HS-5 (cell line): Measurements from ENCODE around the gene NAGA.

Experiments used
- DNase-seq: peaks from one replicate; pipeline ENCODE4 v3.0.0-alpha.2; 2012; ENCODE audit warnings: low read depth

The NAGA gene

GRCh38 chr22:42039271-42039670 is 31.3 kb downstream of the NAGA start:
- no peak for DNase-seq

- DNase-seq = no peak
Observed at GRCh38 chr22:42035256-42035655, 35.4 kb downstream of the NAGA start.

- no peak for DNase-seq
Observed at GRCh38 chr22:42033263-42034181, 37.1 kb downstream of the NAGA start.

GRCh38 chr22:42026705-42027104 is 43.9 kb downstream of the NAGA start:
- no peak for DNase-seq

GRCh38 chr22:42025421-42025820 is 45.2 kb downstream of the NAGA start:
- no peak for DNase-seq

GRCh38 chr22:42022162-42022847 is 48.3 kb downstream of the NAGA start:
- no peak for DNase-seq

GRCh38 chr22:42021571-42021970 is 49.0 kb downstream of the NAGA start:
- DNase-seq = no peak

- no peak for DNase-seq
Observed at GRCh38 chr22:42018224-42018623, 52.4 kb downstream of the NAGA start.

- DNase-seq = no peak
Observed at GRCh38 chr22:42016111-42016510, 54.5 kb downstream of the NAGA start.

GRCh38 chr22:42013385-42013784 is 57.2 kb downstream of the NAGA start:
- DNase-seq = no peak

GRCh38 chr22:42010778-42011177 is 59.8 kb downstream of the NAGA start:
- no peak for DNase-seq
